Activated CD8-positive, alpha-beta memory T cell treated with anti-CD3 and anti-CD28 coated beads for 4 hours (primary cell): ENCODE data around the gene SEPTIN8.
"Not testable (repeated sequence)": the region's sequence is repeated elsewhere in the genome, so short reads cannot be mapped to it uniquely, and the experiment has no call there.

Source experiments
- DNase-seq, 2 donors: peaks; one replicate each; pipeline ENCODE4 v3.0.0-alpha.2; 2020; ENCODE audit warnings: low read depth in 2 of 2

Gene SEPTIN8

GRCh38 chr5:132812781-132813598 is 36.0 kb upstream of the SEPTIN8 start, which contains the start of gene SOWAHA:
SOWAHA (plus strand) TSS chr5:132813302; CDS start chr5:132813622, 320 bp downstream.
- no peak for DNase-seq

DNA sequence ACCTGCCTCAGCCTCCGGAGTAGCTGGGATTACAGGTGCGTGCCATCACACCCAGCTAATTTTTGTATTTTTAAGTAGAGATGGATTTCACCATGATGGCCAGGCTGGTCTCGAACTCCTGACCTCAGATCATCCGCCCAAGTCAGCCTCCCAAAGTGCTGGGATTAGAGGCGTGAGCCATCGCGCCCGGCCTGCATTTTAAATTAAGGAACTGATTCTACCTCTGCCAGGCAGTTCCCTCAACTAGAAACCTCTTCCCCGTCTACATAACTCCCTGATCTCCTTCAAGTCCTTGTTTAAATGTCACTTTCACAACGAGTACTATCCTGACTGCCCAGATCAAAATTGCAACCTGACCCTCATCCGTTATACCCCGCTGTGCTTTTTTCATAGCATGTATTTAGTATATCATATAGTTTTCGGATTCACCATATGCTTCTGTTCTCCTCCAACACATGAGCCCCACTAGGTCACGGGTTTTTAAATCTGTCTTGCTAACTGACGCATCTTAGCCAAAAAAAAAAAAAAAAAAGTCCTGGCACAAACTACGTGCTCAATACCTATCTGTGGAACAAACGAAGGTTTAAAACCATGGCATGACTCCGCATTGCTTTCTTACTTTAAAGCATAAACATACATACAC is 35.2 kb upstream of the SEPTIN8 start:
- DNase-seq, result no peak

- no peak for DNase-seq
These were observed 33.6 kb upstream of the SEPTIN8 start for GRCh38 chr5:132810605-132811004.

DNA sequence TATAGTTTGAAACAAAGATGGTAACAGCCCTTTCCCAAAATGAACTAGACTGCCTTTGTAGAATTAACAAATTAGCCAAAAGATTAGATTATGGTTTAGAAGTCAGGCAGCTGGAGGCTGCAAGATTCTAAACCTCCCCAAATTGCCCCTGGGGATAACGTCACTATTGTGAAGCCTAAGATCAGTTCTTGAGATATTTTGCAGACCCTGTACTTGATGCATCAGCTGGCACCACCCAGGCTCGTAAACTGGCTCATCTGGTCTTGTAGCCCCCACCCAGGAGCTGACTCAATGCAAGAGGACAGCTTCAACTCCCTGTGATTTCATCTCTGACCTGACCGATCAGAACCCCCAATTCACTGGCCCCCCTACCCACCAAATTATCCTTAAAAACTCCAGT is 31.8 kb upstream of the SEPTIN8 start:
- DNase-seq, result no peak

DNA sequence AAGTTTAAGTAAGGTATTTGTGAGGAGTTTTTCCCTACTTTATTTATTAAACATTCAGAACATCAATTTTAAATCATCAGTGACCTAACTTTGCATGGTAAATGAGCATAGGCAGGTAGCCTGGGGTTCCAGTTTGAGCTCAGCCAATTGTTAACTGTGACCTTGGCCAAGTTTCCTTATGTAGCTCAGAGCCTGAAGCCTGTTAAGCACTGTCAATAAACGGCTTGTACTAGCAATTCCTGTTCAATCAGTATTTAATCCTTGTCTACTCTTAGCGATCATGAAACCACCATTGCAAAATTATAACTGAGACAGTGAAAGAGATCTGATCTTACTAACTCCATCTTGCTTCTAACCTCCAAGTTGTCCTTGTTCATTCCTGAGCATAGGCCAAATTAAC is 31.4 kb upstream of the SEPTIN8 start:
- DNase-seq, result no peak

GRCh38 chr5:132807163-132807838 is 30.3 kb upstream of the SEPTIN8 start:
- DNase-seq, result no peak

DNA sequence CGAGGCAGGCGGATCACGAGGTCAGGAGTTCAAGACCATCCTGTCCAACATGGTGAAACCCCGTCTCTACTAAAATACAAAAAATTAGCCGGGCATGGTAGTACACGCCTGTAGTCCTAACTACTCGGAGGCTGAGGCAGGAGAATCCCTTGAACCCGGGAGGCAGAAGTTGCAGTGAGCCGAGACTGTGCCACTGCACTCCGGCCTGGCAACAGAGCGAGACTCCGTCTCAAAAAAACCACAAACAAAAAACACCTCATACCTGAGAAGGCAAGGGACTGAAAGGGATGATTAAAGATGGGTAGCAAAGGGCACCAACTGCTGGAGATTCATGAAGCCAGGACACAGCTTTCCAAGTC is 29.7 kb upstream of the SEPTIN8 start:
- not testable (repeated sequence) for DNase-seq

GRCh38 chr5:132805872-132806271 is 28.8 kb upstream of the SEPTIN8 start:
- DNase-seq, result not testable (repeated sequence)

GRCh38 chr5:132804219-132804618 is 27.2 kb upstream of the SEPTIN8 start:
- not testable (repeated sequence) for DNase-seq

- DNase-seq, result not testable (repeated sequence)
These were observed 25.6 kb upstream of the SEPTIN8 start for GRCh38 chr5:132802685-132803066.

- no peak for DNase-seq
These were observed 25.1 kb upstream of the SEPTIN8 start for GRCh38 chr5:132802044-132802684.

GRCh38 chr5:132800545-132800944 is 23.5 kb upstream of the SEPTIN8 start:
- DNase-seq, result no peak

- no peak for DNase-seq
These were observed 22.4 kb upstream of the SEPTIN8 start for GRCh38 chr5:132799392-132799791.

DNA sequence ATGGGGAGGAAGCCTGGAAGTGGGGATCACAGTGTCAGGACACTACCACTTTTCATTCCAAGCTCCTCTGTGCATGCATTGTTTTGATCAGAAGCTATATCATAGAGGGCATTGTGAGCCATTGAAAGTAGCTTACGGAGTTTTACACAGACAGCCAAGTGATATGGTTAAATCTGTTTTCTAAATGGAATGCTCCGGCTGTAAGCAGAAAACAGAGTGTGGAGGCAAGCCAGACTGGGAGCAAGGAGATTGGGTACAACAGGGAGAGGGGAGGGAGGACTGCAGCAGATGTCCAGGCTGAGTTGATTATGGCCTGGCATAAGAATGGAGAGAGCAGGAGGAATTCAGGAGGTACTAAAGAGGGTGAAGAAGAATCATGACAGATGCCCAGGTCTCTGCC is 20.6 kb upstream of the SEPTIN8 start:
- DNase-seq, result no peak

GRCh38 chr5:132791026-132791425 is 14.0 kb upstream of the SEPTIN8 start:
- no peak for DNase-seq

- no peak for DNase-seq
These were observed 13.3 kb upstream of the SEPTIN8 start for GRCh38 chr5:132790201-132790865.

- no peak for DNase-seq
These were observed 12.2 kb upstream of the SEPTIN8 start for GRCh38 chr5:132788990-132789886.

GRCh38 chr5:132788508-132788907 is 11.5 kb upstream of the SEPTIN8 start:
- no peak for DNase-seq

- DNase-seq, result no peak
These were observed 10.0 kb upstream of the SEPTIN8 start for GRCh38 chr5:132787076-132787475.

DNA sequence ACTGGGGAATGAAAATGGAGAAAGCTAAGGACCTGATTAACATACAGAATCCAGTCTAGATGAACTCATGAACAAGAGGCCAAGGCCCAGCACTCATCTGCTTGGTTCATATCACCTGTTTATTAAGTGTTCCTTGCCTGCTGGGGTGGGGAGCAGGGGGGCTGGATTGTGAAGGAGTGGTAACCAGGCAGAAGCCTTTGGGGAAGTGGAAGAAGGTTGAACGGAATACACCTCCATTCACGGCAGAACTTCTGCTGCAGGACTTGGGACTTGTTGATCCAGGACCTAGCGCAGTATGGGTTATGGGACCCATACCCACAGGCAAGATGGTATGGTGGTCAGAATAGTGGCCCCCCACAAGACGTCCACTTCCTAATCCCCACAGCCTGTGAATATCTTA is 8.8 kb upstream of the SEPTIN8 start:
- no peak for DNase-seq

GRCh38 chr5:132785365-132785764 is 8.3 kb upstream of the SEPTIN8 start:
- DNase-seq, result no peak
